Neural cell (in vitro differentiated cells): Measurements from ENCODE around the gene CCDC148. TPM values are rescaled to one million over a fixed set of nuclear protein-coding genes. Genes with fewer than 3 reads are reported as not detected.

Experiments
- H2AFZ ChIP-seq: fragments of 200-600, 300-800 bp; sonication (generic), shearing (Covaris generic); 2 replicates; pipeline ENCODE4 v1.6.0; 2014; ENCODE audit warnings: low read depth, mild to moderate bottlenecking, antibody characterized with exemption, low read length, moderate library complexity
- H3F3A ChIP-seq: fragments of 200-600 bp; shearing (Covaris generic); 2 replicates; pipeline ENCODE4 v1.6.1; 2016; ENCODE audit warnings: mild to moderate bottlenecking, moderate library complexity, mixed read lengths, antibody characterized with exemption, low read length; ENCODE audit not compliant: insufficient read depth, poor library complexity, severe bottlenecking
- H3K27ac ChIP-seq: fragments of 200-600, 300-800 bp; sonication (generic), shearing (Covaris generic); 2 replicates; pipeline ENCODE4 v1.5.1; 2014; ENCODE audit warnings: mild to moderate bottlenecking, low read length, moderate library complexity
- H3K27me3 ChIP-seq: fragments of 300-800, 200-600 bp; sonication (generic), shearing (Covaris generic); 2 replicates; pipeline ENCODE4 v1.6.0; 2014; ENCODE audit warnings: mild to moderate bottlenecking, low read depth, low read length, moderate library complexity; ENCODE audit not compliant: insufficient read depth
- H3K36me3 ChIP-seq: fragments of 300-800, 200-600 bp; sonication (generic), shearing (Covaris generic); 2 replicates; pipeline ENCODE4 v1.5.1; 2014; ENCODE audit warnings: mild to moderate bottlenecking, antibody characterized with exemption, low read length, moderate library complexity; ENCODE audit not compliant: insufficient read depth
- H3K4me2 ChIP-seq: fragments of 300-800, 200-600 bp; sonication (generic), shearing (Covaris generic); 2 replicates; pipeline ENCODE4 v1.6.0; 2014; ENCODE audit warnings: mild to moderate bottlenecking, low read length
- H3K4me3 ChIP-seq: fragments of 300-800, 200-600 bp; sonication (generic), shearing (Covaris generic); 2 replicates; pipeline ENCODE4 v1.5.1; 2014; ENCODE audit warnings: mild to moderate bottlenecking, low read length, moderate library complexity
- H3K79me2 ChIP-seq: fragments of 200-600 bp; shearing (Covaris generic); replicated peaks from 2 replicates; pipeline ENCODE4 v1.6.0; 2014; ENCODE audit warnings: mild to moderate bottlenecking, low read length, moderate library complexity; ENCODE audit not compliant: insufficient read depth
- H3K9ac ChIP-seq: fragments of 300-800, 200-600 bp; sonication (generic), shearing (Covaris generic); 2 replicates; pipeline ENCODE4 v1.6.1; 2016; ENCODE audit warnings: mild to moderate bottlenecking, low read length, mixed read lengths
- H3K9me2 ChIP-seq: fragments of 200-600 bp; shearing (Covaris generic); 2 replicates; pipeline ENCODE4 v1.6.1; 2016; ENCODE audit warnings: mild to moderate bottlenecking, low read length, mixed read lengths; ENCODE audit not compliant: insufficient read depth
- H3K9me3 ChIP-seq: fragments of 200-600, 300-800 bp; sonication (generic), shearing (Covaris generic); 2 replicates; pipeline ENCODE4 v1.6.1; 2016; ENCODE audit warnings: mild to moderate bottlenecking, mixed run types, low read length, moderate library complexity, mixed read lengths
- H4K20me1 ChIP-seq: fragments of 200-600 bp; shearing (Covaris generic); 2 replicates; pipeline ENCODE4 v1.6.1; 2016; ENCODE audit warnings: mild to moderate bottlenecking, mixed run types; ENCODE audit not compliant: insufficient read depth
- EP300 ChIP-seq: fragments of 450-650 bp; conservative IDR thresholded peaks from 2 replicates; pipeline ENCODE4 v1.6.1; 2014; ENCODE audit warnings: antibody characterized with exemption, mild to moderate bottlenecking, moderate library complexity; ENCODE audit not compliant: poor library complexity, severe bottlenecking
- EZH2 ChIP-seq: fragments of 200-600, 300-800 bp; shearing (Covaris generic), sonication (generic); IDR thresholded peaks from 2 replicates; pipeline ENCODE4 v1.6.1; 2014; ENCODE audit warnings: antibody characterized with exemption, low read length, borderline replicate concordance, mild to moderate bottlenecking; ENCODE audit not compliant: insufficient read depth, poor library complexity, severe bottlenecking
- MXI1 ChIP-seq: fragments of 450-650 bp; conservative IDR thresholded peaks from 2 replicates; pipeline ENCODE4 v1.6.1; 2014; ENCODE audit warnings: antibody characterized with exemption, mild to moderate bottlenecking; ENCODE audit not compliant: poor library complexity, severe bottlenecking
- POLR2AphosphoS5 ChIP-seq: IDR thresholded peaks from 2 replicates; pipeline ENCODE4 v1.6.1; 2012
- RAD21 ChIP-seq: fragments of 450-650 bp; conservative IDR thresholded peaks from 2 replicates; pipeline ENCODE4 v1.6.1; 2014; ENCODE audit warnings: antibody characterized with exemption, mild to moderate bottlenecking, moderate library complexity
- REST ChIP-seq: IDR thresholded peaks from 2 replicates; pipeline ENCODE4 v1.6.1; 2012; ENCODE audit warnings: borderline replicate concordance
- SMC3 ChIP-seq: fragments of 450-650 bp; conservative IDR thresholded peaks from 2 replicates; pipeline ENCODE4 v1.6.1; 2014; ENCODE audit warnings: antibody characterized with exemption, mild to moderate bottlenecking, moderate library complexity; ENCODE audit not compliant: poor library complexity
- TAF1 ChIP-seq: IDR thresholded peaks from 2 replicates; pipeline ENCODE4 v1.6.1; 2012; ENCODE audit warnings: low read depth
- polyA plus RNA-seq: library from polyadenylated mRNA; depleted of rRNA; stranded (reverse); fragments of >200 nt; gene quantifications from 2 replicates; pipeline ENCODE4 v1.2.3, GENCODE V29; 2014
- TF ChIP-seq, protein P1 (sequence below): fragments of 450-650 bp; IDR thresholded peaks from 2 replicates; pipeline ENCODE4 v1.5.1; 2014; ENCODE audit warnings: antibody characterized with exemption, mild to moderate bottlenecking, moderate library complexity; ENCODE audit not compliant: poor library complexity, severe bottlenecking

The CCDC148 gene
- polyA plus RNA-seq, 1 donor from 2014 or later, result 1.8 TPM

DNA sequence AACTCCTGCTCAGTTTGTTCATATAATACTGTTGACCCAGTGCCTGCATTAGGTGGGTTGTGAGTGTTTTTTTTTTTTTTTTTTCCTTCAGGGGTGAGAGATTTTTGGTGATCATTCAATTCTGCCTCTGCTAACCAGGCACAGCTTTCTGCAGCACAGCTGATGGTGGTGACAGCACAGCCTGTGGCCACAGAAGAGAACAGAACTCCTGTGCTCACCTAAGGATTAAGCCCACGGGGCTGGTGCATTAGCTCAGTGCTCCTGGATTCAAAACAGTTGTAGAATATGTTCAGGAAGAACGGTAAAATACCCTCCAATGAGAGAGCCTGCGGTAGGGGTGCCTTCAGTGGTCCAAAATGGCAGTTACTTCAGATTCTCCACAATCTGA is 42.2 kb upstream of the CCDC148 start:
- no peaks in the 10 kb centered on the region for H4K20me1 ChIP-seq

DNA sequence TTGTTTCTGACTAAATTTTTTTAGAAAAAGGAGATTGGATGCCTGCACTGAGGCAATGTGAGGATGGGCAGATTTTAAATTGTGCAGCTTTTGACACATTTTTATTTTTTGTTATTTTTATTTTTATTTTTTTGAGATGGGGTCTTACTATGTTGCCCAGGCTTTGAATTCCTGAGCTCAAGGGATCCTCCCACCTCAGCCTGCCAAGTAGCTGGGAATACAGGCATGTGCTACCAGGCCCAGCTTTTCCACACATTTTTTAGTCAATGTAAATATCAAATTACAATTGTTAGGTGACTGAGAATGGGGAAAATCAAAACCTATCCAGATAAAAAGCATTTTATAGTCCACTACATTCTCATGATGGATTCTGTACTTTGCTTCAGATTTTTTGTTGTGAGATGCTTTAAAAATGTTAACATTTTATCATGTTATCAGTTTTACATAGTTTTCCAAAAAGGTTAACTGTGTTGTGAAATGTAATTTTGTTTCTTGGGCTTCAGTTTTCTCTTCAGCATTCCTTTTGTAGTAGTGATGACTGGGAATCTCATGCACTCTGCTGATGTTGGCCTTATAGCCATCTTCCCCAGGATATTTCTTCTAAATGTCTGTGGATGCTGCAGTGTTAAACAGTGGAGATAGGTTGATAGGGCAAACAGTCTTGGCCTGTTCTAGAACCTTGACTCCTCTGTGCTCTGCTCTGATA is 41.6 kb upstream of the CCDC148 start:
- no peaks in the 10 kb centered on the region for H3K9me3 ChIP-seq
- H2AFZ ChIP-seq, result no peak overlapping the region
- no peak overlapping the region for H3K27ac ChIP-seq
- H3K36me3 ChIP-seq, result no peaks in the 10 kb centered on the region
- no peaks in the 10 kb centered on the region for H3F3A ChIP-seq
- TF ChIP-seq, protein P1, sequence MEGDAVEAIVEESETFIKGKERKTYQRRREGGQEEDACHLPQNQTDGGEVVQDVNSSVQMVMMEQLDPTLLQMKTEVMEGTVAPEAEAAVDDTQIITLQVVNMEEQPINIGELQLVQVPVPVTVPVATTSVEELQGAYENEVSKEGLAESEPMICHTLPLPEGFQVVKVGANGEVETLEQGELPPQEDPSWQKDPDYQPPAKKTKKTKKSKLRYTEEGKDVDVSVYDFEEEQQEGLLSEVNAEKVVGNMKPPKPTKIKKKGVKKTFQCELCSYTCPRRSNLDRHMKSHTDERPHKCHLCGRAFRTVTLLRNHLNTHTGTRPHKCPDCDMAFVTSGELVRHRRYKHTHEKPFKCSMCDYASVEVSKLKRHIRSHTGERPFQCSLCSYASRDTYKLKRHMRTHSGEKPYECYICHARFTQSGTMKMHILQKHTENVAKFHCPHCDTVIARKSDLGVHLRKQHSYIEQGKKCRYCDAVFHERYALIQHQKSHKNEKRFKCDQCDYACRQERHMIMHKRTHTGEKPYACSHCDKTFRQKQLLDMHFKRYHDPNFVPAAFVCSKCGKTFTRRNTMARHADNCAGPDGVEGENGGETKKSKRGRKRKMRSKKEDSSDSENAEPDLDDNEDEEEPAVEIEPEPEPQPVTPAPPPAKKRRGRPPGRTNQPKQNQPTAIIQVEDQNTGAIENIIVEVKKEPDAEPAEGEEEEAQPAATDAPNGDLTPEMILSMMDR, result no peak
- no peak for TF ChIP-seq POLR2AphosphoS5
- no peaks in the 10 kb centered on the region for H3K27me3 ChIP-seq
- no peak overlapping the region for H3K9ac ChIP-seq
- H3K4me2 ChIP-seq, result no peak overlapping the region
- no peak overlapping the region for H3K4me3 ChIP-seq
- no peaks in the 10 kb centered on the region for H3K79me2 ChIP-seq
- no peaks in the 10 kb centered on the region for H4K20me1 ChIP-seq
- no peaks in the 10 kb centered on the region for H3K9me2 ChIP-seq

More for the DNA sequence above, 42.2 kb upstream of the CCDC148 start:
- no peak overlapping the region for H3K4me2 ChIP-seq
- H3K36me3 ChIP-seq, result no peaks in the 10 kb centered on the region
- H3K27me3 ChIP-seq, result no peaks in the 10 kb centered on the region
- no peak overlapping the region for H3K4me3 ChIP-seq
- no peak for TF ChIP-seq REST
- no peak for TF ChIP-seq MXI1
- TF ChIP-seq EP300, result no peak
- TF ChIP-seq POLR2AphosphoS5, result no peak
- no peak for TF ChIP-seq EZH2
- TF ChIP-seq SMC3, result no peak
- no peak for TF ChIP-seq TAF1
- no peak for TF ChIP-seq RAD21
- TF ChIP-seq, protein P1, result no peak
- no peaks in the 10 kb centered on the region for H3F3A ChIP-seq
- no peaks in the 10 kb centered on the region for H3K9me3 ChIP-seq
- H3K79me2 ChIP-seq, result no peaks in the 10 kb centered on the region
- H2AFZ ChIP-seq, result no peak overlapping the region
- no peak overlapping the region for H3K27ac ChIP-seq
- no peaks in the 10 kb centered on the region for H3K9me2 ChIP-seq
- no peak overlapping the region for H3K9ac ChIP-seq
